ENCODE results near the gene SDR42E2. TPM values are rescaled to one million over a fixed set of nuclear protein-coding genes. Genes with fewer than 3 reads are reported as not detected.

Gene SDR42E2
- polyA plus RNA-seq, 1 of the 3 experiments (the other 2 are of a cell fraction) = not detected

DNA sequence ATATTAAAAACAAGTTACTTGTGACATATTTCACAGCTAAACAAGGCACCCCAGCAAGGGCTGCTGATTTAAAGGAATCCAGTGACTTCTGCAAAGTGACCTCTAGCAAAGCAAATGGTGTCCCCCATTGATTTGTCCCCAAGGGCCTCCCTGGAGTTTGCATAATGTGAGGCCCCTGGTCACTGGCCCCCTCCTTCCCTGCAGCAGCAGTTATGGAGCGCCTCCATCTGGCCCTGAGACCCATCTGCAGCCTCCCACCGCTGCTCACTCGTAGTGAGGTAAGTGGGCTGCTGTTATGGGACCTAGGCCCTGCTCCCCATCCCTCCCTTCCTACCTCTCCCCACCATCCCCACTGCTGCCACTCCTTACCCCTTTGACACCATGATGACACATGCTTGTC, 24.2 kb downstream of the SDR42E2 start:
- no peaks in the 10 kb centered on the region for H4K20me1 ChIP-seq (ENCODE audit: insufficient read depth)
- TF ChIP-seq GATA2 (CRISPR knock-in tag; IDR thresholded peaks at IDR 0.05) = no peak
- peak; percentile 35 for TF ChIP-seq CTCF (IDR thresholded peaks at IDR 0.05)
- TF ChIP-seq RAD21 (IDR thresholded peaks at IDR 0.05; ENCODE audit: low read length) = peak; percentile 32
- H3F3A ChIP-seq (replicated peaks; ENCODE audit: insufficient read depth) = peaks cover 6% of the 10 kb centered on the region
- CTCF ChIA-PET = interaction anchor here (0.8 to 5.2 kb wide), 5 partner anchors 39 to 502 kb away, joined by 3 to 74 read pairs (median 3); partner anchors contain the start of gene PDZD9
- no peak overlapping the region for H2AFZ ChIP-seq (ENCODE audit: low read depth)
- no peak overlapping the region for H3K9ac ChIP-seq
- no peaks in the 10 kb centered on the region for H3K27me3 ChIP-seq (ENCODE audit: insufficient read depth)
- no peaks in the 10 kb centered on the region for H3K9me2 ChIP-seq
- DNase-seq = no peak
- no peaks in the 10 kb centered on the region for H3K9me3 ChIP-seq
- H3K4me3 ChIP-seq (ENCODE audit: low read depth in 2 of 2, low read length in 1 of 2) = no peak overlapping the region
- H3K79me2 ChIP-seq (ENCODE audit: insufficient read depth) = no peaks in the 10 kb centered on the region
- H3K4me2 ChIP-seq = no peak overlapping the region
- POLR2A ChIA-PET = no interaction called here
- WGBS (ENCODE audit: low lambda C conversion rate) = 82% methylated on average over 3 of the region's 3 CpGs
- H3K27ac ChIP-seq (ENCODE audit: low read depth in 2 of 2, low read length in 1 of 2) = no peak overlapping the region
- peaks cover 3 to 16% of the 10 kb centered on the region in 2 experiments; a peak in 1 of 4 replicates for H3K4me1 ChIP-seq (ENCODE audit: control insufficient read depth in 1 of 2, insufficient read depth in 2 of 2, low read depth in 1 of 2, low read length in 1 of 2)
- no peaks in the 10 kb centered on the region for H3K36me3 ChIP-seq (replicated peaks in 1 of 2; ENCODE audit: control insufficient read depth in 1 of 2, insufficient read depth in 2 of 2, low read length in 1 of 2)

GRCh38 chr16:22188267-22188594, 25.9 kb downstream of the SDR42E2 start:
- no peak for TF ChIP-seq REST (IDR thresholded peaks at IDR 0.05; ENCODE audit: low read depth, low read length)
- no peak for TF ChIP-seq MEF2A (IDR thresholded peaks at IDR 0.05; ENCODE audit: borderline replicate concordance, low read depth)
- no peak for TF ChIP-seq ELF1 (IDR thresholded peaks at IDR 0.05)
- TF ChIP-seq MAX (IDR thresholded peaks at IDR 0.05; ENCODE audit: low read depth) = no peak
- TF ChIP-seq, protein P1, sequence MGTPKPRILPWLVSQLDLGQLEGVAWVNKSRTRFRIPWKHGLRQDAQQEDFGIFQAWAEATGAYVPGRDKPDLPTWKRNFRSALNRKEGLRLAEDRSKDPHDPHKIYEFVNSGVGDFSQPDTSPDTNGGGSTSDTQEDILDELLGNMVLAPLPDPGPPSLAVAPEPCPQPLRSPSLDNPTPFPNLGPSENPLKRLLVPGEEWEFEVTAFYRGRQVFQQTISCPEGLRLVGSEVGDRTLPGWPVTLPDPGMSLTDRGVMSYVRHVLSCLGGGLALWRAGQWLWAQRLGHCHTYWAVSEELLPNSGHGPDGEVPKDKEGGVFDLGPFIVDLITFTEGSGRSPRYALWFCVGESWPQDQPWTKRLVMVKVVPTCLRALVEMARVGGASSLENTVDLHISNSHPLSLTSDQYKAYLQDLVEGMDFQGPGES (IDR thresholded peaks at IDR 0.05; ENCODE audit: low read depth, low read length) = no peak
- no peak for TF ChIP-seq RCOR1 (IDR thresholded peaks at IDR 0.05; ENCODE audit: low read length)
- TF ChIP-seq SMC3 (IDR thresholded peaks at IDR 0.05; ENCODE audit: low read depth, low read length) = no peak
- TF ChIP-seq FOSL2 (IDR thresholded peaks at IDR 0.05; ENCODE audit: borderline replicate concordance, low read depth) = no peak
- TF ChIP-seq RAD21 (IDR thresholded peaks at IDR 0.05; ENCODE audit: low read length) = no peak
- Histone ChIP-seq H4K20me1 (ENCODE audit: insufficient read depth) (no peaks in the 10 kb centered on the region), H3K4me3 (ENCODE audit: low read depth in 2 of 2, low read length in 1 of 2) (no peak overlapping the region), H3K36me3 (replicated peaks in 1 of 2; ENCODE audit: control insufficient read depth in 1 of 2, insufficient read depth in 2 of 2, low read length in 1 of 2) (no peaks in the 10 kb centered on the region), H3K79me2 (ENCODE audit: insufficient read depth) (no peaks in the 10 kb centered on the region), H3F3A (replicated peaks; ENCODE audit: insufficient read depth) (peaks cover 6% of the 10 kb centered on the region), H3K9ac (no peak overlapping the region), H3K9me3 (no peaks in the 10 kb centered on the region), H3K27me3 (ENCODE audit: insufficient read depth) (no peaks in the 10 kb centered on the region), H3K4me1 (ENCODE audit: control insufficient read depth in 1 of 2, insufficient read depth in 2 of 2, low read depth in 1 of 2, low read length in 1 of 2) (peaks cover 3 to 22% of the 10 kb centered on the region in 2 experiments; a peak in 2 of 4 replicates), H2AFZ (ENCODE audit: low read depth) (no peak overlapping the region), H3K4me2 (no peak overlapping the region), H3K27ac (ENCODE audit: low read depth in 2 of 2, low read length in 1 of 2) (no peak overlapping the region), H3K9me2 (no peaks in the 10 kb centered on the region)
- WGBS (ENCODE audit: low lambda C conversion rate) = 90% methylated on average over 2 of the region's 2 CpGs
- DNase-seq = no peak
- POLR2A ChIA-PET = interaction anchor here (0.7 to 1.3 kb wide), 2 partner anchors 188 to 237 kb away, joined by 3 read pairs; no protein-coding TSS in a partner anchor
- CTCF ChIA-PET = interaction anchor here (0.5 to 5.2 kb wide), 53 partner anchors 8 to 531 kb away, joined by 3 to 74 read pairs (median 5); partner anchors contain the start of genes MOSMO, PDZD9, POLR3E and UQCRC2

Measured in SK-N-SH (cell line).